Endodermal cell (in vitro differentiated cells): ENCODE results near the gene KLK14. TPM values are rescaled to one million over a fixed set of nuclear protein-coding genes. Genes with fewer than 3 reads are reported as not detected.

ENCODE experiments used
- DNase-seq: peaks from one replicate; pipeline ENCODE4 v3.0.0-alpha.2; 2017
- H3K27ac ChIP-seq: 2 replicates; pipeline ENCODE4 v1.5.1; 2013; ENCODE audit warnings: mild to moderate bottlenecking, low read depth, low read length, moderate library complexity
- H3K27me3 ChIP-seq: 2 replicates; pipeline ENCODE4 v1.6.1; 2013; ENCODE audit warnings: mild to moderate bottlenecking, low read length, moderate library complexity; ENCODE audit not compliant: insufficient read depth, control insufficient read depth, poor library complexity, severe bottlenecking
- H3K36me3 ChIP-seq: 2 replicates; pipeline ENCODE4 v1.7.0; 2013; ENCODE audit warnings: mild to moderate bottlenecking, low read length, moderate library complexity; ENCODE audit not compliant: control insufficient read depth, insufficient read depth
- H3K4me1 ChIP-seq: one replicate; pipeline ENCODE4 v1.7.0; 2013; ENCODE audit warnings: low read length; ENCODE audit not compliant: control insufficient read depth, insufficient read depth
- H3K4me3 ChIP-seq: 2 replicates; pipeline ENCODE4 v1.5.1; 2013; ENCODE audit warnings: mild to moderate bottlenecking, low read length, moderate library complexity
- H3K9ac ChIP-seq: 2 replicates; pipeline ENCODE4 v1.6.1; 2013; ENCODE audit warnings: mild to moderate bottlenecking, low read length, moderate library complexity; ENCODE audit not compliant: poor library complexity, severe bottlenecking; ENCODE audit errors: extremely low read depth
- H3K9me3 ChIP-seq: 2 replicates; pipeline ENCODE4 v1.6.1; 2013; ENCODE audit warnings: mild to moderate bottlenecking, low read length, moderate library complexity; ENCODE audit not compliant: control insufficient read depth
- H3K27ac Mint-ChIP-seq: 2 replicates; pipeline ENCODE4 v1.8.0; 2020; ENCODE audit warnings: mixed read lengths
- H3K27me3 Mint-ChIP-seq: 2 replicates; pipeline ENCODE4 v1.8.0; 2021; ENCODE audit warnings: mild to moderate bottlenecking, mixed read lengths; ENCODE audit not compliant: insufficient read depth
- H3K36me3 Mint-ChIP-seq: 2 replicates; pipeline ENCODE4 v1.8.0; 2020; ENCODE audit warnings: low read depth, mixed read lengths
- H3K4me1 Mint-ChIP-seq: 2 replicates; pipeline ENCODE4 v1.8.0; 2020; ENCODE audit warnings: mixed read lengths
- H3K4me3 Mint-ChIP-seq: 2 replicates; pipeline ENCODE4 v1.8.0; 2020; ENCODE audit warnings: mild to moderate bottlenecking, moderate library complexity, mixed read lengths
- H3K9me3 Mint-ChIP-seq: 2 replicates; pipeline ENCODE4 v1.8.0; 2020; ENCODE audit warnings: mild to moderate bottlenecking, mixed read lengths
- CTCF ChIP-seq: fragments of 200-600 bp; sonication (generic); conservative IDR thresholded peaks from 2 replicates; pipeline ENCODE4 v1.5.0; 2021; ENCODE audit warnings: antibody characterized with exemption, mild to moderate bottlenecking
- WGBS, 2 experiments: methylation state at CpG; one replicate each; pipeline versions ENCODE4 v1.1.5 to v1.1.7; 2013; ENCODE audit warnings: missing lambda C conversion rate in 2 of 2, mixed read lengths in 1 of 2; ENCODE audit not compliant: insufficient coverage in 1 of 2, insufficient read length in 1 of 2; 5-methylcytosine and 5-hydroxymethylcytosine counted together
- total RNA-seq, 2 donors: library from RNA; stranded (reverse); fragmentation: NEBNext Ultra II Directional in 1 of 2; extraction: Animal tissue kit (Norgen Biotek cat#: 25700) in 1 of 2; gene quantifications; 2 replicates in 1 of 2; 3 replicates in 1 of 2; pipeline ENCODE4 v1.2.1, GENCODE V29; 2021

KLK14 gene
- total RNA-seq, 2 donors from 2014 or later, result 0.55 to 0.71 TPM

DNA sequence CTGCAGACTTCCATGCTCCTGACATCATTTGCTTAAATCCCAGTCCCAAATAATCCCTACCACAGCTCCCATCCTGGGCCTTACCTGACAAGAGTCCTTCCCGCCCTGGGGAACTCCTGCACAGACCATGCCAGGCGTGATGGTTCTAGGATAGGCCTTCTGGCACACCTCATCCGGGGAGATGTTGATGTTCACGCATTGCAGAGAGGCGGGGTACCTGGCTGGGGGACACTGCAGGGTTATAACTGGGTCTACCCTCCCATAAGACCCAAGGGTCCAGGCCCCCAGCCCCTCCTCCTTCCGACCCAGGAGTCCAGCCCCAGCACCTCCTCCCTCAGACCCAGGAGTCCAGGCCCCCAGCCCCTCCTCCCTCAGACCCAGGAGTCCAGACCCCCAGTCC lies 4.0 kb downstream of the KLK14 start:
- H3K36me3 ChIP-seq, result no peaks in the 10 kb centered on the region
- H3K27me3 ChIP-seq, result no peaks in the 10 kb centered on the region
- Mint-ChIP-seq H3K4me1 (no peaks in the 10 kb centered on the region), H3K9me3 (peaks cover 7% of the 10 kb centered on the region), H3K27ac (no peak overlapping the region), H3K4me3 (no peak overlapping the region), H3K36me3 (no peaks in the 10 kb centered on the region), H3K27me3 (peaks cover 18% of the 10 kb centered on the region)
- H3K9me3 ChIP-seq, result peaks cover 7% of the 10 kb centered on the region
- WGBS, 2 experiments, result 88 to 93% methylated on average over 4 to 6 of the region's 6 CpGs
- TF ChIP-seq CTCF, result no peak
- no peak for DNase-seq
- H3K4me3 ChIP-seq, result no peak overlapping the region
- H3K4me1 ChIP-seq, result no peaks in the 10 kb centered on the region
- H3K9ac ChIP-seq, result no peak overlapping the region
- no peak overlapping the region for H3K27ac ChIP-seq

DNA sequence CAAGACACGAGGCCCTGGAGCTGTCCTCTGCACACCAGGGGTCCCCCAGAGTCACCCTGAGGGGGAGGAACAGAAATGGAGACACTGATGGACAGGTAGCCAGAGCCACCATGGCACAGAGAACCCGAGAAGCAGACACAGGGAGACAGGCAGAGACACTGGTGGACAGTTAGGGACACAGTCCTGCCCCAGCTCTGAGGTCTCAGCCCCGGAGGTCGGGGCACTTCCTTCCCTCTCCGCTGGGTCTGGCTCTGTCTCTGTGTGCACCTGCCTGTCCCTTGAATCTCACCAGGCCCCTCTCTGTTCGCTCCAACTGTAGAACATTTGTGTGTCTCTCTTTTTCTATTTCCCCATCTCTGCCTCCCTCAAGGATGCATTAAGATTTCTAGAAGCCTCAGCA lies 4.6 kb downstream of the KLK14 start:
- H3K9me3 Mint-ChIP-seq, result peaks cover 11% of the 10 kb centered on the region
- Histone ChIP-seq H3K36me3 (no peaks in the 10 kb centered on the region), H3K27ac (no peak overlapping the region), H3K9me3 (peaks cover 7% of the 10 kb centered on the region), H3K4me1 (no peaks in the 10 kb centered on the region), H3K9ac (no peak overlapping the region), H3K4me3 (no peak overlapping the region), H3K27me3 (no peaks in the 10 kb centered on the region)
- peaks cover 11% of the 10 kb centered on the region for H3K27me3 Mint-ChIP-seq
- WGBS, 2 experiments, result 73 to 88% methylated on average over 5 to 6 of the region's 6 CpGs
- no peak for DNase-seq
- H3K36me3 Mint-ChIP-seq, result no peaks in the 10 kb centered on the region
- no peak overlapping the region for H3K27ac Mint-ChIP-seq
- no peak overlapping the region for H3K4me3 Mint-ChIP-seq
- no peaks in the 10 kb centered on the region for H3K4me1 Mint-ChIP-seq
- no peak for TF ChIP-seq CTCF

DNA sequence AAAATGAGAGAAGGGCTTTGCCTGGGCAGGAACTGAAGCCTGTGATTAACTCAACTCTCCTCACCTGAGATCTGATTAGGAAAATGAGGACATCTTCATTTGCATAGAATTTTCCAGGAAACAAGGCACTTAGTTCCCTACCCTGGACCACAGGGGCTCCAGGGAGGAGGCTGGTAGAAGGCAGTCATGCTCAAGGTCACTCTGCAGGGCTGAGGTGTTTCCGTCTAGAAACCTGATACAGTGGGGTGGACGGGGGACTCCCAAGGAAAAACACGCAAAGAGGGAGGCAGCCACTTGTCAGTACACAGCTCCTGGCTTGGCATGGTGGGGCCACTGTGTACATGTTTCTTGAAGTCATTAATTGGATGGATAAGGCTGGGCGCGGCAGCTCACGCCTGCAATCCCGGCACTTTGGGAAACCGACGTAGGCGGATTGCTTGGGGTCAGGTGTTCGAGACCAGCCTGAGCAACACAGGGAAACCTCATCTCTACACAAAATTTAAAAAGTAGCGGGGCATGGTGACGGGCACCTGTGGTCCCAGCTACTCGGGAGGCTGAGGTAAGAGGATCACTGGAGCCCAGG lies 6.0 kb downstream of the KLK14 start:
- WGBS, 2 experiments, result 89 to 95% methylated on average over 3 to 14 of the region's 14 CpGs
- no peaks in the 10 kb centered on the region for H3K27me3 ChIP-seq
- no peak for DNase-seq
- no peak overlapping the region for H3K27ac Mint-ChIP-seq
- H3K9me3 ChIP-seq, result peaks cover 7% of the 10 kb centered on the region
- no peaks in the 10 kb centered on the region for H3K36me3 ChIP-seq
- H3K27ac ChIP-seq, result no peak overlapping the region
- H3K36me3 Mint-ChIP-seq, result no peaks in the 10 kb centered on the region
- H3K27me3 Mint-ChIP-seq, result peaks cover 3% of the 10 kb centered on the region
- H3K9ac ChIP-seq, result no peak overlapping the region
- no peak overlapping the region for H3K4me3 Mint-ChIP-seq
- no peaks in the 10 kb centered on the region for H3K4me1 Mint-ChIP-seq
- peaks cover 11% of the 10 kb centered on the region for H3K9me3 Mint-ChIP-seq
- TF ChIP-seq CTCF, result no peak
- H3K4me1 ChIP-seq, result no peaks in the 10 kb centered on the region
- no peak overlapping the region for H3K4me3 ChIP-seq
